Esophagus muscularis mucosa (tissue), 4 donors: ENCODE results near the gene ACTL7A. TPM values are rescaled to one million over a fixed set of nuclear protein-coding genes. Genes with fewer than 3 reads are reported as not detected.

ENCODE experiments used
- DNase-seq: peaks from one replicate; pipeline ENCODE4 v3.0.0-alpha.2; 2017; ENCODE audit errors: extremely low spot score
- H3K27ac ChIP-seq, 4 donors: fragments of 200-600 bp; sonication (generic); replicated peaks in 1 of 4; 1 replicate in 3 of 4; 2 replicates in 1 of 4; pipeline ENCODE4 v1.5.1; 2016 to 2019; ENCODE audit warnings: mild to moderate bottlenecking in 1 of 4
- H3K27me3 ChIP-seq, 4 donors: fragments of 200-600 bp; sonication (generic); one replicate each; pipeline versions ENCODE4 v1.5.1 to v1.6.0; 2016 to 2019
- H3K36me3 ChIP-seq, 4 donors: fragments of 200-600 bp; sonication (generic); one replicate each; pipeline ENCODE4 v1.5.1; 2016 to 2019
- H3K4me1 ChIP-seq, 4 donors: fragments of 200-600 bp; sonication (generic); one replicate each; pipeline ENCODE4 v1.5.1; 2016 to 2019
- H3K4me3 ChIP-seq, 4 donors: fragments of 200-600 bp; sonication (generic); 1 replicate in 2 of 4; 2 replicates in 2 of 4; pipeline ENCODE4 v1.5.1; 2016 to 2019; ENCODE audit warnings: mild to moderate bottlenecking in 4 of 4, moderate library complexity in 1 of 4
- H3K9me3 ChIP-seq, 4 donors: fragments of 200-600 bp; sonication (generic); 1 replicate in 3 of 4; 2 replicates in 1 of 4; pipeline ENCODE4 v1.5.1; 2016 to 2019
- CTCF ChIP-seq, 3 experiments: fragments of 200-600 bp in 2 of 3; fragments of 450-650 bp in 1 of 3; sonication (generic) in 2 of 3; IDR thresholded peaks; one replicate each; pipeline ENCODE4 v1.5.1; 2017 to 2019; ENCODE audit warnings: antibody characterized with exemption in 3 of 3, mild to moderate bottlenecking in 2 of 3, moderate library complexity in 1 of 3
- EP300 ChIP-seq: sonication (generic); formaldehyde crosslinking; IDR thresholded peaks from one replicate; pipeline ENCODE4 v1.6.1; 2017; ENCODE audit warnings: antibody characterized with exemption
- POLR2A ChIP-seq: fragments of 450-650 bp; IDR thresholded peaks from one replicate; pipeline ENCODE4 v1.6.1; 2017; ENCODE audit warnings: antibody characterized with exemption, moderate library complexity, mild to moderate bottlenecking, low read depth
- POLR2AphosphoS5 ChIP-seq, 2 donors: sonication (generic); formaldehyde crosslinking; IDR thresholded peaks; one replicate each; pipeline ENCODE4 v1.6.1; 2017; ENCODE audit warnings: antibody characterized with exemption in 2 of 2
- WGBS: methylation state at CpG from one replicate; pipeline ENCODE4 v1.1.5; 2018; 5-methylcytosine and 5-hydroxymethylcytosine counted together
- intact Hi-C: fragments of 100-400 bp; cut with DNase I; formaldehyde crosslinking; loops from one replicate; pipeline ENCODE4 v1.15.1; 2023
- total RNA-seq, 4 donors: library from RNA; depleted of rRNA; stranded (reverse); fragments of >200 nt; gene quantifications; one replicate each; pipeline versions ENCODE4 v1.1.0 to v1.2.1, GENCODE V29; 2016

ACTL7A gene
- total RNA-seq, 4 donors from 2014 or later = not detected

DNA sequence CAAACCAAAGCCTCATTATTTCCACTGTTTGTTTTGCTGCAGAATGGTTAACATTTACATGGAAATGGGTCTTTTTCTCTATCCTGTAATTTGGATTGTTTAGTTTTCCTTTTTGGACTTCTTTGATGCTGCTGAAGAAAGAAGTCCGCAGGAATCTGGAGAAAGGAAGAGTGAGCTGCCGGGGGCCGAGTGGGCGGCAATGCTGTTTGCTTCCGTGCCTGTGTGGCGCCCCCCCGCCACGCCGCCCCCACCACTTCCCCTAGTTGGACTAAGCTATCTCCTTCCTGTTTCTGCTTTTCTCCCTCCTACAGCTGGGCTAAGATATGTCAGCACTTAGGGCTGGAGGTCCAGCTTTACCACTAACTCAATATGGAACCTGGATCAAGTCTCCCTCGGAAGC lies 46.0 kb upstream of the ACTL7A start:
- Histone ChIP-seq H3K27ac (no peak overlapping the region), H3K27me3 (no peaks in the 10 kb centered on the region)
- WGBS = 66% methylated on average over 10 of the region's 10 CpGs

GRCh38 chr9:108823829-108824228 lies 38.2 kb upstream of the ACTL7A start:
- peaks cover 0 to 11% (median 0%) of the 10 kb centered on the region in 4 donors for H3K9me3 ChIP-seq
- H3K27me3 ChIP-seq = no peaks in the 10 kb centered on the region
- no peaks in the 10 kb centered on the region for H3K36me3 ChIP-seq
- 78% methylated on average over 3 of the region's 3 CpGs for WGBS
- no peak overlapping the region for H3K27ac ChIP-seq
- DNase-seq = peak; percentile 26
- H3K4me3 ChIP-seq = no peak overlapping the region
- intact Hi-C loops = no loop called here
- TF ChIP-seq CTCF (IDR thresholded peaks at IDR 0.05) (no peak), POLR2AphosphoS5 (IDR thresholded peaks at IDR 0.05) (no peak), EP300 (no peak), POLR2A (no peak)
- H3K4me1 ChIP-seq = no peaks in the 10 kb centered on the region

More for the DNA sequence above, 46.0 kb upstream of the ACTL7A start:
- peak; percentile 86 for DNase-seq
- Histone ChIP-seq H3K36me3 (no peaks in the 10 kb centered on the region), H3K4me1 (peaks cover 0 to 8% (median 0%) of the 10 kb centered on the region in 4 donors), H3K4me3 (no peak overlapping the region), H3K9me3 (no peaks in the 10 kb centered on the region)
- TF ChIP-seq CTCF (IDR thresholded peaks at IDR 0.05) = no peak
- TF ChIP-seq POLR2A = no peak
- TF ChIP-seq EP300 = no peak
- TF ChIP-seq POLR2AphosphoS5 (IDR thresholded peaks at IDR 0.05) = no peak
- intact Hi-C loops = no loop called here

- no peaks in the 10 kb centered on the region for H3K9me3 ChIP-seq
- intact Hi-C loops = no loop called here
- no peak overlapping the region for H3K27ac ChIP-seq
- H3K36me3 ChIP-seq = no peaks in the 10 kb centered on the region
- TF ChIP-seq CTCF (IDR thresholded peaks at IDR 0.05) = no peak
- no peak for TF ChIP-seq POLR2AphosphoS5 (IDR thresholded peaks at IDR 0.05)
- no peak for TF ChIP-seq EP300
- TF ChIP-seq POLR2A = no peak
- no peak overlapping the region for H3K4me3 ChIP-seq
- no peak for DNase-seq
- H3K27me3 ChIP-seq = no peaks in the 10 kb centered on the region
- 74% methylated on average over 2 of the region's 2 CpGs for WGBS
- no peaks in the 10 kb centered on the region for H3K4me1 ChIP-seq
These were observed 31.8 kb upstream of the ACTL7A start for GRCh38 chr9:108830272-108830671.

- 74% methylated on average over 1 of the region's 1 CpG for WGBS
- Histone ChIP-seq H3K9me3 (no peaks in the 10 kb centered on the region), H3K36me3 (no peaks in the 10 kb centered on the region), H3K27ac (no peak overlapping the region), H3K4me1 (no peaks in the 10 kb centered on the region), H3K4me3 (no peak overlapping the region), H3K27me3 (no peaks in the 10 kb centered on the region)
- intact Hi-C loops = no loop called here
- DNase-seq = no peak
- TF ChIP-seq POLR2AphosphoS5 (IDR thresholded peaks at IDR 0.05) (no peak), EP300 (no peak), CTCF (IDR thresholded peaks at IDR 0.05) (no peak), POLR2A (no peak)
These were observed 30.4 kb upstream of the ACTL7A start for GRCh38 chr9:108831496-108832178.

- DNase-seq = no peak
- Histone ChIP-seq H3K9me3 (no peaks in the 10 kb centered on the region), H3K27ac (no peak overlapping the region), H3K27me3 (no peaks in the 10 kb centered on the region), H3K36me3 (no peaks in the 10 kb centered on the region), H3K4me3 (no peak overlapping the region), H3K4me1 (no peaks in the 10 kb centered on the region)
- intact Hi-C loops = no loop called here
- TF ChIP-seq EP300 (no peak), POLR2A (no peak), POLR2AphosphoS5 (IDR thresholded peaks at IDR 0.05) (no peak), CTCF (IDR thresholded peaks at IDR 0.05) (no peak)
- 100% methylated on average over 3 of the region's 3 CpGs for whole genome bisulfite sequencing
These were observed 29.9 kb upstream of the ACTL7A start for GRCh38 chr9:108832179-108832500.
